ENCODE results near the gene DOCK7.
"Not testable (repeated sequence)": the region's sequence is repeated elsewhere in the genome, so short reads cannot be mapped to it uniquely, and the experiment has no call there.

The DOCK7 gene

DNA sequence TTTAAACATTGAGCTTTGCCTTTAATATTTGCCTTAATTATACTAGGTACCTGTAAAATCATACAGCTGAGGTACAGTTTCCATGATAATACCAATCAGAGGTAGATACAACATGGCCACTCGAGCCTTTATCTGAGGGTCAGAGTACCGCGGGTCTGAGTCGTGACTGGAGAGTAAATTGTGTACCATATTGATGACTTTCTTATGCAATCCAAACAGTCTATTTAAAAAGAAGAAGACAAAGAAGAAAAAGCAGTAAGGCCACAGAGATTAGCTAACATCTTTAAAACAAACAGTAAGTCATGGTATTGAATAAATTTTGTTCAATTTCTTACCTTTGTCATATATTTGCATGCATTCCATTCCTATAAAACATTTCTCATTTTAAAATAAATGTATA lies 159.0 kb downstream of the DOCK7 start:
- no peak for DNase-seq (ENCODE audit: low read depth in 2 of 2)

DNA sequence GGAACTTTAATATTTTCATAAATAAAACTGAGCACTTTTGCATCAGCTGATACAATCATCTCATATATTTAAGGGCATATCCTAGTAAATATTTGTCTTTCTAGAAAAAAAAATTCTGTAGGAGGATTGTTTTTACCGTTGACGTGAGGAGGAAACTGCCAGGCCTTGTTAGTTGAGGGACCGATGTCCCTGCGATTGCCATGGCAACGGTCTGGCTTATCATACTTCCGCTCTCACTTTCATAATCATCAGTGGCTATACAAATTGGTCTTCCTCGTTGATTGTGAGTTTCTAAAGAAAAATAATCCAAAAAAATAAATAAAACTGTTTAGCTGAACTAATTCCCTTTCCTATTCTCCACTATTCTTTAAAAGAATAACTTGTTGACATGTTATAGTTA lies 160.2 kb downstream of the DOCK7 start:
- no peak for DNase-seq (ENCODE audit: low read depth in 2 of 2)

DNA sequence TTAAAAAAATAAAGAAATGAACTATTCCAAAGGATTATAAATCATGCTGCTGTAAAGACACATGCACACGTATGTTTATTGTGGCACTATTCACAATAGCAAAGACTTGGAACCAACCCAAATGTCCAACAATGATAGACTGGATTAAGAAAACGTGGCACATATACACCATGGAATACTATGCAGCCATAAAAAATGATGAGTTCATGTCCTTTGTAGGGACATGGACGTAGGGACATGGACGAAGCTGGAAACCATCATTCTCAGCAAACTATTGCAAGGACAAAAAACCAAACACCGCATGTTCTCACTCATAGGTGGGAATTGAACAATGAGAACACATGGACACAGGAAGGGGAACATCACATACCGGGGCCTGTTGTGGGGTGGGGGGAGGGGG lies 160.8 kb downstream of the DOCK7 start:
- not testable (repeated sequence) for DNase-seq (ENCODE audit: low read depth in 2 of 2)

DNA sequence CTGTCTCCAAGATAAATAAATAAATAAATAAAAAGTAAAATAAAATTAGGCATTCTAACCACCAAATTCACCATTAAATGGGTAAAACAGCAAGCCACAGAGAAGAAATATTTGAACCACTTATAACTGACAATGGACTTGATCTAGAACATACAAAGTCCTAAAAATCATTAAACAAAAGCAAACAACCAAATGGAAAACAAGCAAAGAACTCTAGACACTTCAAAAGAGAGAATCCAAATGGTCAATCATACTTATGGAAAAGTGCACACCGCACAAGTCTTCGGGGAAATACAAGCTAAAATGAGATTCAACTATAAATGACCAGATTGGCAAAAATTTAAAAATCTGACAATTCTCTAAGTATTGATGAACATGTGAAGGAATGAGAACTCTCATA lies 164.3 kb downstream of the DOCK7 start:
- DNase-seq (ENCODE audit: low read depth in 2 of 2) = no peak

DNA sequence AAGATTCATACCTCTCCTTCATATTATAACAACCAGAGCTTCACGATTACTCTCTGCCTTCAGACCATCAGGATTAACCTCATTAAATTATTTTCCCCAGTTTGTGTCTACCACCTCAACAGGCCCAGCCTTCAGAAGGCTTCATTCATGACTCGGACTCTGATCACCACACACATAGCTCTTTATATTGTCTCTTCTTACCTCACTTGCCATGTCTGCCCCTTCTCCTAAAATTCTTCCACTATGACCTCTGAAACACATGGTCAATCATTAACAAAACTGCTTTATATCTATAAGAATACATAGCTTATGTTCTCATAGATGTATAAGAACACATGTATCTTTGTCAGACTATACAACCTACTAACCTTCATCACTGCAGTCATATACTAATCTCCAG lies 171.6 kb downstream of the DOCK7 start:
- no peak for DNase-seq (ENCODE audit: low read depth in 2 of 2)

DNA sequence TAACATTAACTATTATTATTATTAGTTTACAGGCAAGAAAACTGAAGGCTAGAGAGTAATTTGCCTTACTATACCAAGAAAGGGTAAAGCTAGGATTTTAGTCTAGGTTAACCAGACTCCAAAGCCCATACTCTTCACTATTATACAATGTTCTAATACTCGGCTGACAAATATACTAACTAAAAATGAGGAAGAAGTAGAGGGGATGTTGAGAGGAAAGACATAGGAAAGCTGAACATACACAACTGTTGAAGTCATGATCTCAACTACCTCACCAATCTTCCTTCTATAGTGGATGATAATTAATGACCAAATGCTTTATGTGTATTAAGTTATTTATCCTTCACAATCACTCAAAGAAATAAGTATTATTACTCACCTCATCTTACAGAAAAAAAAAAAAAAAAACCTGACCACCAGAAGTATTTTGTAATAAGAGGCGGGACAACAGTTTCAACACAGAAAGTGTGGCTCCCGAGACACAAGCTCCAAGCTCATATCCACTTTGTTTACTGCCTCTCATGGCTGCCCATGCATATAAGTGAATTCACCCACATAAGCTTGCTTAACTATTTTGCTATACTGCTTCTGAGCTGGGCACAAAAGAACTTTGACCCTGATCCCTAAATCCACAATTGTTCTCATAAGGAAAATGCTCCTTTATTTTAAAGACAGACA lies 173.3 kb downstream of the DOCK7 start:
- DNase-seq (ENCODE audit: low read depth in 2 of 2) = no peak

DNA sequence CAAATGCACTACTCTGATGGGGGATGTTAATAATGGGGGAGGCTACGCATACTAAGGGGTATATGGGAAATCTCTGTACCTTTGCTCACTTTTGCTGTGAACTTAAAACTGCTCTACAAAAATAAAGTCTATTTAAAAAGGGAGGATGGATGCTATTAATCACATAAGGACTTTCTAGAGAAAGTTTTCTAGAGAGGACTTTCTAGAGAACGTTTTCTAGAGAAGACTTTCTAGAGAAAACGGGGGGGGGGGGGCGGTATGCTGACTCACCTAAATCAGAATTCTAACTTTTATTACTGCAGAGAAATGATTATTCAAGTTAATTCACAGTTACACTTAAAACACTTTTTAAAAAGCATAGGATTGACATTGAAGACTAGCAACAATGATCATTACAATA lies 175.2 kb downstream of the DOCK7 start:
- no peak for DNase-seq (ENCODE audit: low read depth in 2 of 2)

DNA sequence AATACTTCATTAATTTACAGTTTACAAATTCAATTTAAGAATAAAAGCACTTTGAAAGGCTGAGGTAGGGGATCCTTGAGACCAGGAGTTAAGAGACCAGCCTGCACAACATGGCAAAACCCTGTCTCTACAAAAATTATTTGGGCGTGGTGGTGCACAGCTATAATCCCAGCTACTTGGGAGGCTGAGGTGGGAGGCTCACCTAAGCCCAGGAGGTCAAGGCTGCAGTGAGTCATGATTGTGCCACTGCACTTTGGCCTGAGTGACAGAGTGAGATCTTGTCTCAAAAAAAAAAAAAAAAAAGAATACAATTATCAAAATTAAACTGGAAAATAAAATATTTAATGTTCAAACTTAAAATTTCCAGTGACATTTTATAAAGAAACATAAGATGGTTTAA lies 179.2 kb downstream of the DOCK7 start:
- DNase-seq (ENCODE audit: low read depth in 2 of 2) = no peak

DNA sequence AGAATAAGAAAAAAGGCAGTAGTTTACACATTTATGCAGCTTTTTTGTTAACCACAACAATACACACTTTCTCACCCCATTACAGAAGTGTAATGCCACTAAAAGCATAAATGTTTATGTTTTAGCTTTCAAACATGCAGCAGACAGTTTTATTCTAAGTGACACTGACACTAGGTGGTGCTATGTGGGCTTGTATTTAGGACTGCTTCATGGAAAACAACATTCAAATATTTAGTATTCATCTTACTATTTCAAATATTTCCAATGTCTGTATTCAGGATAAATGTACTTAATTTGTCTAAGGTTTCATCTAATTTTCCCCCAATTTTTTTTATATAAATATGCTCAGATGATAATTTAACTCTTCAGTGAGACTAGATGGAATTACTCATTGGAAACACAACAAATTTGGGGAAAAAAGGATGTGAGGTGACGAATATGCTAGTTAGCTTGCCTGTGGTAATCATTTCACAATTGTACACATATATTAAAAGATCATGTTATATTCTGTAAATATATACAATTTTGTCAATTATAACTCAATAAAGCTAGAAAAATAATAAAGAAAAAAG lies 179.9 kb downstream of the DOCK7 start:
- DNase-seq (ENCODE audit: low read depth in 2 of 2) = no peak

DNA sequence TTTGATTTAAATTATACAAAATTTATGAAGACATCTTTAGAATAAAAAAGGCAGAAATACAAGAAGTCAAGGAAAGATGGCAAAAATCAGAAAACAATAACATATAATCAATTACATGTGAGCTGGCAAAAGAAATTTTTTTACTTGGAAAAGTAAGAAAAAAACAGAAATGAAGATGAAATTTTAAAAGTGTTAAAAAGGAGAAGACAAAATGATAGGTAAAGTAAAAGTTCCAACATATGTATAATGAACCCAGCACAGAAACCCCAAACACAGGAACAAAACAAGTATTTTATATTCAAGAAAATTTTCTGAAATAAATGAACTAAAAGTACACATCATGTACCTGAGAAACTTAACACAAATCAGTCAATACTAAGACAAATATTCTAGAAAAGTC lies 188.0 kb downstream of the DOCK7 start:
- no peak for DNase-seq (ENCODE audit: low read depth in 2 of 2)

DNA sequence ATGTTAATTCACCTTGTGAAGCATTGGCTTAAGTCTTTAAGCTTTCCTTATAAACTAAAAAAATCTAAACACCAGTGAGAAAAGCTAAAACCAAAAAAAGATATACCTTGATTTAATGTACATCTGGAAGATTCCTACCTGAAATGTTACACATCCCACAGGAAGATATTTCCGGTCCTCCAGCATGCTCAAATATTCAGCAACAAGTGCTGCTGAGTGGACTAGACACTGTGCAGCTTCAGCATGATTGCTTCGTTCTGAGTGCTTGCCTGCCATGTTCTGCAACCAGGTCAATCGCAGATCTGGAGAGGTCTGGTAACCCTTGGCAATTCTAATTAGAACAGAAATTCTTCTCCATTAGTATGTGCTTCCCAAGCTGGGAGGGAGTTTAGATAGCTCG lies 194.0 kb downstream of the DOCK7 start:
- no peak for DNase-seq (ENCODE audit: low read depth in 2 of 2)

DNA sequence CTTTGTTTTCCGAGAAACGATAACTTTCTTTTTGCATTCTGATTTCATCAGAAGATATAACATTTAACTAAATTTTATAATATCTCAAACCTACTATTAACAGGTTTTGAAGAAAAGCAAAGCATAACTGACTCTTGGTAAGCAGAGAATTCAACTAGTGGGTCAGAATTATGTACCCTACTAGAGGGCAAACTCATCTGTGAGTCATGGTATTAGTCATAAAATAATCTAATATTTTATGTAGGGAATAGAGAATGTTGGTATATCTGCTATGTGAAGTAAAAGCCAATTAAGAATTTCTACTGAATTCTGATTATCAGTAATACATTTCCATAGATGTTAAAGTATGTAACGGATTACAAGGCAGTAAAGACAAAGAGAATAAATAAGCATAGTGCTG lies 194.5 kb downstream of the DOCK7 start:
- no peak for DNase-seq (ENCODE audit: low read depth in 2 of 2)

DNA sequence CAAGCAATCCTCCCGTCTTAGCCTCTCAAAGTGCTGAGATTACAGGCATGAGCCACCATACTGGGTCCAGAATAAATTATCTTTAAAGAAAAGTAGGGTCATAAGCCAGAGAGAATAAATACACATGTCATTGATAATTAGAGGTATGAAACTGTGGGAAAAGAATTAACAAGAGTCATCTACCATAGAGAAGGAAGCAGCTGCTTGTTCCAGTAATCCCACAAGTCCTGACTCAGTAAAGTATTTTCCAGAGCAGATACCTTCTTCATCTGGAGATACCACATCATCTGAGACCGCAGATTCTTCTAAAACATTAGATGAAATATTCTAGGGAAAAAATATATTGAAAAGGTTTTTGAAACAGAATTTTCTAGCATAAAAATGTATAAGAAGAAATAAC lies 195.7 kb downstream of the DOCK7 start:
- DNase-seq (ENCODE audit: low read depth in 2 of 2) = no peak

DNA sequence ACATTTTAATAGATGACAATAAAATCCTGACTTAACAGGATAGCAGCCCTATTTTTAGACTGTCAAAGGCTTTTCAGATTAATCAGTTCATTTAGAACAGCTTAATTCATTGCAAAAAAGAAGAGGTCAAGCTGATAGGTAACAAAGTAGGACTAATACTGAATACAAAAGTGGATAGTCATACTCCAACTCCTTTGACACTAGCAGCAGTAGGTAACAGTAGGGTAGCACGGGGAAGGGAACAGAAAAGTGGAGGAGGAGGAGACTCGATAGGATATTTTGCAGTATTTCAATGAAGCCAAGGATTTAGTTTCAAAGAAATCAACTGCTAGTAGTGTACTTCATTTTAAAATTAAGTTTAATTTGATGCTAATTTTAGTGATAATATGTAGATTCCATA lies 200.2 kb downstream of the DOCK7 start:
- no peak for DNase-seq (ENCODE audit: low read depth in 2 of 2)

DNA sequence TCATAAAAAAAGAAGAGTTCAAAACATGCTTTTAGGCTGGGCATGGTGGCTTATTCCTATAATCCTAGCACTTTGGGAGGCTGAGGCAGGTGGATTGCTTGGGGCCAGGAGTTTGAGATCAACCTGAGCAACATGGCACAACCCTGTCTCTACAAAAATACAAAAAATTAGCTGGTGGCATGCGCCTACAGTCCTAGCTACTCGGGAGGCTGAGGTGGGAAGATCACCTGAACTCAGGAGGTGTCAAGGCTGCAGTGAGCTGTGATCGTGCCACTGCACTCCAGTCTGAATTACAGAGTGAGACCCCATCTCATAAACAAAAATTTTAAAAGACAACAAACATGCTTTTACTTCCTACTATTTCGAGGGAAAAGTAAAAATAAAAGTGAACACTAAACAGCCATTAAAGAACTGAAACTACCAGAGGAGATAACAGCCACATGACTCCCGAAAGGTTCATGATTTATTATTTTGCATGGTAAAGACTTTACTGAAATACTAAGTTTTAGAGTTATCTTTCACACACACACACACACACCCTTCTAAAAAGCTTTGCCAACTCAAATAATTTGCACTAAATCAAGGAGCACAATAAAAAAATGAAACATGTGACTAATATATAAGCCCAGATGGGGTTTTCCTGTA lies 203.2 kb downstream of the DOCK7 start:
- no peak for DNase-seq (ENCODE audit: low read depth in 2 of 2)

DNA sequence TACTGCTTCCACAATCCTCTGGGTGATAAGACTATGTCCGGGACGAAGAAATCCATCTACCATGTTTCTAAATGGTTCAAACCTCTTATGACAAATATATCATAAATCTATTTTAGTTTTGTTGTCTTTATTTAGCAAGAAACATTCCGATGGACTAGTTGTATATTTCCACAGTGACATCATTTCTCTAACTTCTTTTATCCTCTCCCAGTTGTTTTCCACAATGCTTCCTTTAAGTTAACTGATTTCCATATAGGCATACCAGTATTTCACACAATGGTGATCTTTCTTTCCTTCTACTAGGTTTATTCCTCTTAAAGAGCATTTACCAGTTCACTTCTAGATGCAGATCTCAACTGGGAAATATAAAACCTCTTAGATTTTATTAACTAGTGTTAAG lies 206.5 kb downstream of the DOCK7 start:
- no peak for DNase-seq (ENCODE audit: low read depth in 2 of 2)

DNA sequence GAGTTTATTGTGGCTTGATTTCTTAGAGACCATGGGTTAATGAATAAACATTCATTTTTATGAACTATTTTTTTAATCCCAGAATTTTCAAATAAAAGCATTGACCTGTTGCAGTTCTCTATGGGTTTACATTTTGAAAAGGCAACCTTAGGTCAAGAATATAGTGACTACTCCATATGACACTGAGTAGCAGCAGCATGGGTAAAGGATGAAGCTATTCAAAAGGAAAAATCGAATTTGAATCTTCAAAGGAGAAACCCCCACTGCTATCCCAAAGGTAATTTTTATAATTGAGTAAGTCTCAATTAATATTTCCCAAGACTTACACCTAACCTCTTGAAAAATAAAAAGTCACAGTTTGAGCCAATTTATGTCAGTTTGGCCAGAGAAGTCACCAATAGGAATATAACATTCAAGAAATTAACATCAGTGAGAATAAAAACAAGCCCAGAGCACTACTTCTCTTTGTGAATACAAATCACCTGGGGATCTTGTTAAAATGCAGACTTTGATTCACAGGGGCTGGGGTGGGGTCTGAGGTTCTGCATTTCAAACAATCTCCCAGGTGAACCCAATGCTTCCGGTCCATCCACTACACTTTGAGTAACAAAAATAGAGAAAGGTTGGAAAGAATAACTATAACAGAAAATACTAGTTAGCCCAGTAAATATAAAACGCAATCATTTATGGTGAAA lies 211.5 kb downstream of the DOCK7 start:
- DNase-seq (ENCODE audit: low read depth in 2 of 2) = no peak

DNA sequence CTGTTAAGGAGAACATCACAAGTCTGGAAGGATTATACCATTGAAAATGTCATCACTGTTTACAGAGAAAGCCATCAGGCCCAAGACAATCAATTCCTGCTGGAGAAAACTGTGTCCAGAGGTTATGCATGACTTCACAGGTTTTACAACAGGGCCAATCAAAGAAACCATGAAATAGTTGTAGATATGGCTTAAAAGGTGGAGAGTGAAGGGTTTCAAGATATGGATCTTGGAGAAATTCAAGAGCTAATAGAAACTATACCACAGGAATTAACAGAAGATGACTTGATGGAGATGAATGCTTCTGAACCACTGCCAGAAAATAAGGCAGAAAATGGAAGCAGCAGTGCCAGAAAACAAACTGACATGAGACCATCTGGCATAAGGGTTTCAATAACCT lies 221.1 kb downstream of the DOCK7 start:
- no peak for DNase-seq (ENCODE audit: low read depth in 2 of 2)

DNA sequence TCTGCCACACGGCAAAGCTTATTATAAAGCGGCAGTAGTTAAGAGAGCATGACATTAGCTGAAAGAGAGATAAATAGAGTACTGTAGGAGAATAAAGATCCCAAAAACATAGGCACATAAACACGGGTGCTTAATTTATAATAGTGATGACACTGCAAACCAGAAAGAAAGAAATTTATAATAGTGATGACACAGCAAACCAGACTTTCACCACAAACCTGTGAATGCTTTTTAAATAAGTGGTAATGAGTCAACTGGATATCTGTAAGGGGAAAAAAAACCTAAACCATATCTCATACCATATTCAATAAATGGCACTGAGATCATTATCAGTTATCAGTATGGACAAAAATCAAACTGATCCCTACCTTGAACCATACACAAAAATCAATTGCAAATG lies 225.8 kb downstream of the DOCK7 start:
- no peak for DNase-seq (ENCODE audit: low read depth in 2 of 2)

DNA sequence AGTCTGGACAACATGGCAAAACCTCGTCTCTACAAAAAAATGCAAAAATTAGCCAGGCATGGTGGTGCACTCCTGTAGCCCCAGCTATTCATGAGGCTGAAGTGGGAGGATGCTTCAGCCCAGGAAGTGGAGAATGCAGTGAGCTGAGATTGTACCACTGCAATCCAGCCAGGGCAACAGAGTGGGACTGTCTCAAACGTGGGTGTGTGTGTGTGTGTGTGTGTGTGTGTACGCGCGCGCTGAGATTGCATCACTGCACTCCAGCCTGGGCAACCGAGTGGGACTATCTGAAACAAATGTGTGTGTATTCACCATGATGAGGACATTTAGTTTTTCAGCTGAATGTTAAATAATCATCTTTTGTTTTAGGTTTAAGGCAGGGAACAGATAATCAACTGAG lies 230.2 kb downstream of the DOCK7 start:
- no peak for DNase-seq (ENCODE audit: low read depth in 2 of 2)

DNA sequence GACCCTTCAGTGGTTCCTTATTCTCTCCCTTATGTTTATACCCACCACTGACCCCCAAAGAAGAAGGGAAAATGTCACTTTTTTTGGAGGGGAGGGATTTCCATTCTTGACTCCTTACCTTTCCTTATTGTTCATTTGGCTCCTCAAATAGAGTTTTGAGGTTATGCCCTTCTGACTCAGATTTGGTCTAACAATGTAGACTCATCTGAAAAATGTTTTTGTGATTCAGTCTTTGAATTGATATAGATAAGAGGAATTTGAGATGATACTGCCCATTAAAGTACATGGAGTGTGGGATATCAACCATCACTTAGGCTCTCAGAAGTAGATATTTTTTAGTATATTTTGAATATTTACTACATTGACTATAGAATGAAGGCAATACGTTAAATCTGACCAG lies 235.2 kb downstream of the DOCK7 start:
- DNase-seq (ENCODE audit: low read depth in 2 of 2) = no peak

DNA sequence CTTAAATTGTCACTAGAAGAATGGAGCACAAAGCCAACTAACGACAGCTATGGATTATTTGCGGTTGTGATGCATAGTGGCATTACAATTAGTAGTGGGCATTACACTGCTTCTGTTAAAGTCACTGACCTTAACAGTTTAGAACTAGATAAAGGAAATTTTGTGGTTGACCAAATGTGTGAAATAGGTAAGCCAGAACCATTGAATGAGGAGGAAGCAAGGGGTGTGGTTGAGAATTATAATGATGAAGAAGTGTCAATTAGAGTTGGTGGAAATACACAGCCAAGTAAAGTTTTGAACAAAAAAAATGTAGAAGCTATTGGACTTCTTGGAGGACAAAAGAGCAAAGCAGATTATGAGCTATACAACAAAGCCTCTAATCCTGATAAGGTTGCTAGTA lies 237.9 kb downstream of the DOCK7 start:
- no peak for DNase-seq (ENCODE audit: low read depth in 2 of 2)
